HG03558 (cell line): ENCODE data around the gene MESP1.

Experiments used
- ATAC-seq: cut with Tn5 transposase; IDR thresholded peaks from one replicate; pipeline ENCODE4 v1.9.1; 2021; ENCODE audit warnings: moderate number of reproducible peaks; ENCODE audit not compliant: unreplicated experiment; ENCODE audit errors: extremely low read depth

Gene MESP1

GRCh38 chr15:89732451-89733172 lies 18.4 kb downstream of the MESP1 start:
- ATAC-seq, result no peak

GRCh38 chr15:89731275-89731674 lies 19.8 kb downstream of the MESP1 start:
- ATAC-seq, result no peak

GRCh38 chr15:89728254-89728653 lies 22.8 kb downstream of the MESP1 start:
- ATAC-seq, result no peak

- no peak for ATAC-seq
Measured at GRCh38 chr15:89725064-89725463, 26.0 kb downstream of the MESP1 start.

GRCh38 chr15:89724621-89725020 lies 26.4 kb downstream of the MESP1 start:
- no peak for ATAC-seq

GRCh38 chr15:89723031-89723430 lies 28.0 kb downstream of the MESP1 start:
- no peak for ATAC-seq

GRCh38 chr15:89714775-89715174 lies 36.3 kb downstream of the MESP1 start:
- ATAC-seq, result no peak

- ATAC-seq, result no peak
Measured at GRCh38 chr15:89707577-89707976, 43.5 kb downstream of the MESP1 start.

GRCh38 chr15:89704411-89704810 lies 46.6 kb downstream of the MESP1 start:
- ATAC-seq, result no peak
